ENCODE results near the gene DYNLT1. TPM values are rescaled to one million over a fixed set of nuclear protein-coding genes. Genes with fewer than 3 reads are reported as not detected.

The DYNLT1 gene
- total and polyA plus RNA-seq, 10 of the 15 experiments (the other 5 are each of a cell fraction or from before 2014, with no cell fraction given), result 33.6 to 298 (median 89.2) TPM

- TF ChIP-seq ZNF384 (IDR thresholded peaks at IDR 0.05; ENCODE audit: borderline replicate concordance, low read depth, low read length) (no peak), CREM (IDR thresholded peaks at IDR 0.05; ENCODE audit: low read depth) (no peak), PAX5 (IDR thresholded peaks at IDR 0.05; ENCODE audit: borderline replicate concordance, low read depth, low read length) (no peak), IRF3 (IDR thresholded peaks at IDR 0.05) (no peak), RB1 (IDR thresholded peaks at IDR 0.05; ENCODE audit: borderline replicate concordance) (no peak), CEBPB (IDR thresholded peaks at IDR 0.05; ENCODE audit: borderline replicate concordance in 1 of 2, low read depth in 2 of 2, low read length in 2 of 2) (no peak)
These were observed 19.2 kb upstream of the DYNLT1 start (continued) for GRCh38 chr6:158663625-158664165.

GRCh38 chr6:158662954-158663624 lies 18.5 kb upstream of the DYNLT1 start:
- POLR2A ChIA-PET, result no interaction called here
- in situ Hi-C loops (cut with MboI), result no loop called here
- FAIRE-seq, result no peak
- TF ChIP-seq ZBTB4 (CRISPR knock-in tag; IDR thresholded peaks at IDR 0.05) (no peak), PBX3 (IDR thresholded peaks at IDR 0.05; ENCODE audit: insufficient replicate concordance, low read depth, low read length) (no peak), FOXK2 (IDR thresholded peaks at IDR 0.05) (no peak), ZBED1 (IDR thresholded peaks at IDR 0.05; ENCODE audit: borderline replicate concordance) (no peak), CREB1 (IDR thresholded peaks at IDR 0.05; ENCODE audit: low read depth) (no peak), IRF5 (IDR thresholded peaks at IDR 0.05; ENCODE audit: borderline replicate concordance) (no peak), STAT3 (IDR thresholded peaks at IDR 0.05; ENCODE audit: low read depth, low read length) (no peak), NFXL1 (IDR thresholded peaks at IDR 0.05; ENCODE audit: borderline replicate concordance) (no peak), YY1 (IDR thresholded peaks at IDR 0.05; ENCODE audit: low read depth, low read length) (no peak), EED (IDR thresholded peaks at IDR 0.05; ENCODE audit: low read depth) (no peak)

More at GRCh38 chr6:158662954-158663624, 18.5 kb upstream of the DYNLT1 start:
- no peaks in the 10 kb centered on the region for H3K27me3 ChIP-seq (replicated peaks in 1 of 2; ENCODE audit: control insufficient read depth in 2 of 2, insufficient read depth in 2 of 2, low read length in 1 of 2)
- H3K9ac ChIP-seq (ENCODE audit: control insufficient read depth, insufficient read depth, low read length), result no peak overlapping the region
- CTCF ChIA-PET, result interaction anchor here (0.7 to 8.8 kb wide), 8 partner anchors 10 to 449 kb away, joined by 3 to 140 read pairs (median 4); no protein-coding TSS in a partner anchor
- H4K20me1 ChIP-seq (ENCODE audit: control insufficient read depth, insufficient read depth), result no peaks in the 10 kb centered on the region
- no peak overlapping the region for H2AFZ ChIP-seq (ENCODE audit: control insufficient read depth, low read depth, low read length)
- no TSS peak for BruUV-seq (replicated peaks)
- H3K4me2 ChIP-seq (ENCODE audit: control insufficient read depth, insufficient read depth), result no peak overlapping the region
- H3K79me2 ChIP-seq (ENCODE audit: control insufficient read depth, insufficient read depth, low read length), result no peaks in the 10 kb centered on the region
- SMC1A ChIA-PET (ENCODE audit: uncharacterized antibody, unreplicated experiment), result interaction anchor here (4.7 to 7.1 kb wide), 2 partner anchors 18 to 28 kb away, joined by 41 to 83 read pairs; partner anchors contain the start of gene DYNLT1
- ATAC-seq, result no peak
- no peak overlapping the region for H3K4me3 ChIP-seq
- H3K36me3 ChIP-seq (ENCODE audit: control insufficient read depth in 2 of 2, insufficient read depth in 2 of 2, low read length in 1 of 2), result no peaks in the 10 kb centered on the region; a peak in 1 of 4 replicates
- RAD21 ChIA-PET (ENCODE audit: unreplicated experiment), result interaction anchor here (1.2 to 6.4 kb wide), 5 partner anchors 14 to 144 kb away, joined by 3 to 61 read pairs (median 4); partner anchors contain the start of gene SYTL3
- H3K27ac ChIP-seq (ENCODE audit: control insufficient read depth, insufficient read depth), result no peak overlapping the region
- no peaks in the 10 kb centered on the region for H3K9me3 ChIP-seq (replicated peaks; ENCODE audit: control insufficient read depth, insufficient read depth, low read length)
- H3K4me1 ChIP-seq (ENCODE audit: control insufficient read depth, insufficient read depth, low read length), result peaks cover 21% of the 10 kb centered on the region
- 87% methylated on average over 27 of the region's 27 CpGs for WGBS (ENCODE audit: insufficient coverage, insufficient replicate concordance, low lambda C conversion rate, missing lambda C conversion rate)
- intact Hi-C loops (cut with micrococcal nuclease; ENCODE audit: unreplicated experiment), result no loop called here
- DNase-seq (ENCODE audit: low read depth, low spot score), result no peak

Data from GM12878 (cell line).